AG09319 (cell line): Measurements from ENCODE around the gene PAAF1.

Experiments used
- DNase-seq: peaks from one replicate; pipeline ENCODE4 v3.0.0-alpha.2; 2010; ENCODE audit warnings: low read depth; ENCODE audit errors: extremely low read depth
- CTCF ChIP-seq: IDR thresholded peaks from 2 replicates; pipeline ENCODE4 v1.5.1; 2011; ENCODE audit warnings: low read depth, mild to moderate bottlenecking, inconsistent platforms, low read length, moderate library complexity

Gene PAAF1

DNA sequence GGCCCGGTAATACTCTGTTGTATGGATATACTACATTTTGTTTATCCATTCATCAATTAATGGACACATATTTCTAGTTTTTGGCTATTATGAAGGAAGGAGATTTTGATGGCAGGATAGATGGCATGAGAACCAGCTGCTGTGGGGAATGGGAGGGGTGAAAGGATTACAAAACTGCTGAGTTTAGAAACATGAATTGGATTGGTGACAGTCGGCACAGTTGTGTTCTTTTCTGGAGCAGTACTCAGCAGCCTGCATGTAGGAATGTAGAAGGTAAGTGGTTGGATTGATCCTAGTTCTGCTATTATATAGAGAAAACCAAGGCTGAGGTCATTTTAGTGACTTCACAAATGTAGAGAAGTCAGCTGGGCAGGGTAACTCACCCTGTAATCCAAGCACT is 7.1 kb downstream of the PAAF1 start:
- no peak for TF ChIP-seq CTCF
- no peak for DNase-seq

- no peak for TF ChIP-seq CTCF
- no peak for DNase-seq
Observed at GRCh38 chr11:73888244-73888643, 11.4 kb downstream of the PAAF1 start.

GRCh38 chr11:73889019-73889418 is 12.2 kb downstream of the PAAF1 start:
- TF ChIP-seq CTCF = no peak
- no peak for DNase-seq

DNA sequence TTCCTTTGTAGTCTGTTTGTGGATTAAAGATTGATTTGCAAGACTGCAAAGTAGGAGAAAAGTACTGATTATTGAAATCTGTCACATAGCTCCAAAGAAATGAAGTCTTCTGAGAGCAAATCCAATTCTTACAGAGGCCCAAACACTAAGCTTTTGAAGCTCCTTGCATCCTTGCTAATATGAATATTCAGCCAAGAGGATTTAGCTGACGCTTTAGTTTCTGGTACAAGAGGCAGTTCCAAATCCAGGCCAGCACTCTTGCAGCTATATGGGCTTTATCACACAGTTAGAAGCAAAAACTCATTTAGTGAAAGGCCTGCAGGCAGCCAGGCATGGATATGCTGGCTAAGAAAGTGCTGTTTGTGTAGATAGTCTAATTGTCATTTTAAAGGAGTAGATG is 12.7 kb downstream of the PAAF1 start:
- TF ChIP-seq CTCF = no peak
- no peak for DNase-seq

GRCh38 chr11:73893041-73893440 is 16.2 kb downstream of the PAAF1 start:
- no peak for DNase-seq
- TF ChIP-seq CTCF = no peak

DNA sequence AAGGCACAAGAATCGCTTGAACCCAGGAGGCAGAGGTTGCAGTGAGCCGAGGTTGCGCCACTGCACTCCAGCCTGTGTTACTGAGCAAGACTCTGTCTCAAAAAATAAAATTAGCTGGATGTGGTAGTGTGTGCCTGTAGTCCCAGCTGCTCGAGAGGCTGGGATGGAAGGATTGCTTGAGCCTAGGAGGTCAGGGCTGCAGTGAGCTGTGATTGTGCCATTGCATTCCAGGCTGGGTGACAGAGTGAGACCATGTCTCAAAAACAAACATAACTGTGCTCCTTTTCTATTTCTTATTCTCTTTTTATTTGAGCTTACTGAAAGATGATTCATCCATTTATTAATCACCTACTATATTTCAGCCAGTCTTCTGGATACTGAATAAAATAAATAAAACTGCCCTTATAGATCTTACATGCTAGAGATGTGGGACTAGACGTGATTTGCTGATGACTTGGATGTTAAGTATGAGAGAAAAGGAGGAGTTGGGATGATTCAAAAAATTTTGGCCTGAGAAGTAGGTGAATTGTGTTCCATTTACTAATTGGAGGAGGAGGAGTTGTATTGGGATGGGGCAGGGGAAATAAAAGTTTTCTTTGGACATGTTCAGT is 18.0 kb downstream of the PAAF1 start:
- DNase-seq = no peak
- TF ChIP-seq CTCF = no peak

GRCh38 chr11:73902303-73902702 is 25.5 kb downstream of the PAAF1 start:
- no peak for TF ChIP-seq CTCF
- DNase-seq = no peak
